CD4-positive, alpha-beta T cell (primary cell): ENCODE results near the gene MPHOSPH9. TPM values are rescaled to one million over a fixed set of nuclear protein-coding genes. Genes with fewer than 3 reads are reported as not detected.

Source experiments
- ATAC-seq: fragments of 200-7000 bp; cut with Tn5 transposase; one replicate; pipeline ENCODE4 v1.10.0; 2022; ENCODE audit warnings: mild to moderate bottlenecking; ENCODE audit not compliant: poor library complexity
- CTCF ChIA-PET: fragments of 350-600 bp; sonication (Branson Sonifier 250); formaldehyde crosslinking; loops from one replicate; lab custom pipeline; 2021; ENCODE audit warnings: antibody characterized with exemption, inconsistent platforms; lab: Charles Lee
- POLR2A ChIA-PET: fragments of 350-600 bp; sonication (Branson Sonifier 250); formaldehyde crosslinking; loops from one replicate; lab custom pipeline; 2021; ENCODE audit warnings: antibody characterized with exemption, inconsistent platforms; lab: Charles Lee
- DNase-seq, 14 experiments: peaks; one replicate each; pipeline ENCODE4 v3.0.0-alpha.2; 2013 to 2020; ENCODE audit warnings: mixed read lengths in 2 of 14
- H3K27ac ChIP-seq, 2 donors: one replicate each; pipeline versions ENCODE4 v1.5.1 to v1.7.0; 2013; ENCODE audit warnings: low read length in 2 of 2, low read depth in 1 of 2, mild to moderate bottlenecking in 1 of 2
- H3K27me3 ChIP-seq, 2 experiments: 1 replicate in 1 of 2; 2 replicates in 1 of 2; pipeline versions ENCODE4 v1.6.1 to v1.7.0; 2013; ENCODE audit warnings: low read length in 2 of 2, control low read depth in 1 of 2, mild to moderate bottlenecking in 1 of 2, moderate library complexity in 1 of 2; ENCODE audit not compliant: insufficient read depth in 2 of 2, control insufficient read depth in 1 of 2
- H3K36me3 ChIP-seq: one replicate; pipeline ENCODE4 v1.6.1; 2013; ENCODE audit warnings: low read length, control low read depth; ENCODE audit not compliant: insufficient read depth
- H3K4me1 ChIP-seq: one replicate; pipeline ENCODE4 v1.6.1; 2013; ENCODE audit warnings: low read length, control low read depth; ENCODE audit not compliant: insufficient read depth
- H3K4me3 ChIP-seq: one replicate; pipeline ENCODE4 v1.5.1; 2013; ENCODE audit warnings: mild to moderate bottlenecking, low read length, moderate library complexity
- H3K9me3 ChIP-seq, 2 experiments: 1 replicate in 1 of 2; 2 replicates in 1 of 2; pipeline versions ENCODE4 v1.6.1 to v1.7.0; 2013; ENCODE audit warnings: low read length in 2 of 2, mild to moderate bottlenecking in 2 of 2, control low read depth in 1 of 2, moderate library complexity in 1 of 2; ENCODE audit not compliant: control insufficient read depth in 1 of 2, insufficient read depth in 1 of 2
- H3K27ac Mint-ChIP-seq: one replicate; pipeline ENCODE4 v1.8.0; 2020; ENCODE audit warnings: mixed read lengths
- H3K27me3 Mint-ChIP-seq: one replicate; pipeline ENCODE4 v1.8.0; 2021; ENCODE audit warnings: mixed read lengths
- H3K36me3 Mint-ChIP-seq: one replicate; pipeline ENCODE4 v1.8.0; 2021; ENCODE audit warnings: low read depth, mixed read lengths
- H3K4me1 Mint-ChIP-seq: one replicate; pipeline ENCODE4 v1.8.0; 2021; ENCODE audit warnings: low read depth, mixed read lengths
- H3K4me3 Mint-ChIP-seq: one replicate; pipeline ENCODE4 v1.8.0; 2020; ENCODE audit warnings: mild to moderate bottlenecking, mixed read lengths
- H3K9me3 Mint-ChIP-seq: one replicate; pipeline ENCODE4 v1.8.0; 2020; ENCODE audit warnings: mixed read lengths
- CTCF ChIP-seq: fragments of 200-600 bp; IDR thresholded peaks from one replicate; pipeline ENCODE4 v1.8.0; 2022; ENCODE audit warnings: antibody characterized with exemption, mild to moderate bottlenecking
- intact Hi-C, 2 experiments: fragments of 100-400 bp; cut with DNase I in 1 of 2; cut with micrococcal nuclease in 1 of 2; formaldehyde crosslinking; loops; one replicate each; pipeline versions ENCODE4 v1.15.1 to v1.9.0; 2023 to 2025; cut with DNase I, micrococcal nuclease
- total RNA-seq, 174 experiments: library from RNA in 2 of 174; stranded (reverse) in 2 of 174; gene quantifications; one replicate each; pipeline ENCODE4 v1.2.3 and lab custom pipeline; 2021 to 2026

Gene MPHOSPH9
- total RNA-seq, 2 experiments from 2014 or later: 80.9 to 84.5 TPM

- POLR2A ChIA-PET: interaction anchor here (1.4 to 2.2 kb wide), 3 partner anchors 9 to 67 kb away, joined by 3 to 7 read pairs (median 5); partner anchors contain the start of gene PITPNM2
- TF ChIP-seq CTCF: no peak
- H3K27ac ChIP-seq: no peak overlapping the region
- H3K27me3 ChIP-seq: no peaks in the 10 kb centered on the region
- CTCF ChIA-PET: no interaction called here
- DNase-seq (no peak), ATAC-seq (no peak)
- no peak overlapping the region for H3K27ac Mint-ChIP-seq
- H3K4me3 Mint-ChIP-seq: no peak overlapping the region
- no peaks in the 10 kb centered on the region for H3K36me3 Mint-ChIP-seq
- intact Hi-C loops: no loop called here
- peaks cover 52% of the 10 kb centered on the region for H3K4me1 Mint-ChIP-seq
- no peak overlapping the region for H3K4me3 ChIP-seq
- H3K36me3 ChIP-seq: no peaks in the 10 kb centered on the region
- H3K27me3 Mint-ChIP-seq: no peaks in the 10 kb centered on the region
- no peaks in the 10 kb centered on the region for H3K9me3 ChIP-seq
- H3K9me3 Mint-ChIP-seq: no peaks in the 10 kb centered on the region
- H3K4me1 ChIP-seq: peaks cover 9% of the 10 kb centered on the region
Measured at GRCh38 chr12:123141615-123142517, 91.1 kb downstream of the MPHOSPH9 start.

- Mint-ChIP-seq H3K9me3 (no peaks in the 10 kb centered on the region), H3K36me3 (peaks cover 4% of the 10 kb centered on the region), H3K27ac (peak overlapping the region; percentile 16), H3K4me1 (peaks cover 52% of the 10 kb centered on the region), H3K4me3 (no peak overlapping the region), H3K27me3 (no peaks in the 10 kb centered on the region)
- H3K9me3 ChIP-seq: no peaks in the 10 kb centered on the region
- DNase-seq (no peak), ATAC-seq (no peak)
- intact Hi-C loops: no loop called here
- no peak overlapping the region for H3K4me3 ChIP-seq
- peaks cover 9% of the 10 kb centered on the region for H3K4me1 ChIP-seq
- ChIA-PET POLR2A (interaction anchor here (0.7 to 2.2 kb wide), 4 partner anchors 10 to 24 kb away, joined by 3 to 7 read pairs (median 5); partner anchors contain the start of gene PITPNM2), CTCF (no interaction called here)
- H3K27me3 ChIP-seq: no peaks in the 10 kb centered on the region
- no peaks in the 10 kb centered on the region for H3K36me3 ChIP-seq
- H3K27ac ChIP-seq: no peak overlapping the region
- TF ChIP-seq CTCF: no peak
Measured at GRCh38 chr12:123140676-123141614, 92.0 kb downstream of the MPHOSPH9 start.

- no peak for TF ChIP-seq CTCF
- Histone ChIP-seq H3K9me3 (no peaks in the 10 kb centered on the region), H3K27ac (peak overlapping the region in 1 of 2 donors; percentile 24), H3K36me3 (no peaks in the 10 kb centered on the region), H3K4me3 (no peak overlapping the region), H3K27me3 (no peaks in the 10 kb centered on the region), H3K4me1 (peaks cover 9% of the 10 kb centered on the region)
- ChIA-PET CTCF (no interaction called here), POLR2A (interaction anchor here (1.4 to 2.2 kb wide), 3 partner anchors 10 to 19 kb away, joined by 5 to 7 read pairs (median 5); partner anchors contain the start of gene PITPNM2)
- Mint-ChIP-seq H3K9me3 (no peaks in the 10 kb centered on the region), H3K27ac (peak overlapping the region; percentile 16), H3K27me3 (no peaks in the 10 kb centered on the region), H3K4me3 (no peak overlapping the region), H3K4me1 (peaks cover 49% of the 10 kb centered on the region), H3K36me3 (peaks cover 4% of the 10 kb centered on the region)
- intact Hi-C loops: no loop called here
- ATAC-seq (no peak), DNase-seq (no peak)
Measured at GRCh38 chr12:123139926-123140675, 92.8 kb downstream of the MPHOSPH9 start.
